ENCODE results near the gene ZDHHC16. TPM values are rescaled to one million over a fixed set of nuclear protein-coding genes. Genes with fewer than 3 reads are reported as not detected.

Gene ZDHHC16
- total RNA-seq, 2 donors from 2014 or later, result 30.8 to 42.4 TPM

- H3K4me3 ChIP-seq, result no peak overlapping the region
- peaks cover 0 to 13% of the 10 kb centered on the region in 2 donors for H3K36me3 ChIP-seq
- 87% methylated on average over 9 of the region's 9 CpGs for WGBS
- no peak for DNase-seq (ENCODE audit: low spot score)
- H3K4me1 ChIP-seq (replicated peaks), result no peaks in the 10 kb centered on the region
- H3K27ac ChIP-seq, result no peak overlapping the region
- no peak for TF ChIP-seq POLR2AphosphoS5 (IDR thresholded peaks at IDR 0.05)
- TF ChIP-seq CTCF (IDR thresholded peaks at IDR 0.05), result no peak
- TF ChIP-seq POLR2A (IDR thresholded peaks at IDR 0.05), result no peak
- H3K27me3 ChIP-seq (replicated peaks; ENCODE audit: insufficient read depth), result no peaks in the 10 kb centered on the region
- intact Hi-C loops (cut with DNase I), result no loop called here
- H3K9me3 ChIP-seq, result no peaks in the 10 kb centered on the region
Measured at GRCh38 chr10:97479939-97480338, 34.0 kb downstream of the ZDHHC16 start.

- no peak for TF ChIP-seq POLR2AphosphoS5 (IDR thresholded peaks at IDR 0.05)
- no peak for TF ChIP-seq CTCF (IDR thresholded peaks at IDR 0.05)
- TF ChIP-seq POLR2A (IDR thresholded peaks at IDR 0.05), result no peak
- H3K9me3 ChIP-seq, result no peaks in the 10 kb centered on the region
- no peak overlapping the region for H3K27ac ChIP-seq
- DNase-seq (ENCODE audit: low spot score), result no peak
- WGBS, result 86% methylated on average over 4 of the region's 4 CpGs
- H3K4me3 ChIP-seq, result no peak overlapping the region
- no peaks in the 10 kb centered on the region for H3K27me3 ChIP-seq (replicated peaks; ENCODE audit: insufficient read depth)
- intact Hi-C loops (cut with DNase I), result no loop called here
- H3K36me3 ChIP-seq, result peaks cover 0 to 13% of the 10 kb centered on the region in 2 donors
- H3K4me1 ChIP-seq (replicated peaks), result no peaks in the 10 kb centered on the region
Measured at GRCh38 chr10:97481071-97481470, 35.1 kb downstream of the ZDHHC16 start.

- Histone ChIP-seq H3K4me1 (replicated peaks) (no peaks in the 10 kb centered on the region), H3K4me3 (no peak overlapping the region), H3K9me3 (no peaks in the 10 kb centered on the region), H3K27ac (no peak overlapping the region), H3K36me3 (peaks cover 0 to 5% of the 10 kb centered on the region in 2 donors), H3K27me3 (replicated peaks; ENCODE audit: insufficient read depth) (no peaks in the 10 kb centered on the region)
- WGBS, result 91% methylated on average over 1 of the region's 1 CpG
- DNase-seq (ENCODE audit: low spot score), result no peak
- intact Hi-C loops (cut with DNase I), result no loop called here
- TF ChIP-seq CTCF (IDR thresholded peaks at IDR 0.05) (no peak), POLR2A (IDR thresholded peaks at IDR 0.05) (no peak), POLR2AphosphoS5 (IDR thresholded peaks at IDR 0.05) (no peak)
Measured at GRCh38 chr10:97482381-97482780, 36.4 kb downstream of the ZDHHC16 start.

- no peak for DNase-seq (ENCODE audit: low spot score)
- H3K27me3 ChIP-seq (replicated peaks; ENCODE audit: insufficient read depth), result no peaks in the 10 kb centered on the region
- no peak overlapping the region for H3K27ac ChIP-seq
- WGBS, result 51% methylated on average over 3 of the region's 3 CpGs
- no peaks in the 10 kb centered on the region for H3K36me3 ChIP-seq
- no peaks in the 10 kb centered on the region for H3K4me1 ChIP-seq (replicated peaks)
- no peaks in the 10 kb centered on the region for H3K9me3 ChIP-seq
- TF ChIP-seq POLR2AphosphoS5 (IDR thresholded peaks at IDR 0.05), result no peak
- no peak for TF ChIP-seq CTCF (IDR thresholded peaks at IDR 0.05)
- TF ChIP-seq POLR2A (IDR thresholded peaks at IDR 0.05), result no peak
- intact Hi-C loops (cut with DNase I), result no loop called here
- no peak overlapping the region for H3K4me3 ChIP-seq
Measured at GRCh38 chr10:97483506-97483905, 37.5 kb downstream of the ZDHHC16 start.

DNA sequence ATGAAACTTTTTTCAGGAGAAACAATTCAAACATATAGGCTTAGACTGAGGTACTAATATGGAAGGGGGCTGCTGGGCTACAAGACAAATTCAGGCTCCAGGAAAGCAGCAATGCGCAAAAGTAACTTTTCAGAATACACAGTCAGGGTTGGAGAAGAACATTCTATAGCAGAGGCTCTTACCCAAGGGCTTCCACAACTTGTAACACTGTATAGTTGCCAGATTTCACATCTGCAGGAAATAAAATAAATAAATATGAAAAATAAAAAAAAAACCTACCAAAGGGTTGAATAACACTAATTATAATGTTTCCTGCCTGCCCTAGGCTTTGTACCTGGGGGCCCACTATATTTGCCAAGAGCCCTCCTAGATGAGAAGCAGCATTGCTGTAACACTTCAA, 37.9 kb downstream of the ZDHHC16 start:
- H3K27me3 ChIP-seq (replicated peaks; ENCODE audit: insufficient read depth), result no peaks in the 10 kb centered on the region
- no peaks in the 10 kb centered on the region for H3K9me3 ChIP-seq
- no peaks in the 10 kb centered on the region for H3K36me3 ChIP-seq
- no peak overlapping the region for H3K4me3 ChIP-seq
- intact Hi-C loops (cut with DNase I), result no loop called here
- WGBS, result 96% methylated on average over 1 of the region's 1 CpG
- TF ChIP-seq POLR2A (IDR thresholded peaks at IDR 0.05) (no peak), CTCF (IDR thresholded peaks at IDR 0.05) (no peak), POLR2AphosphoS5 (IDR thresholded peaks at IDR 0.05) (no peak)
- H3K27ac ChIP-seq, result no peak overlapping the region
- no peak for DNase-seq (ENCODE audit: low spot score)
- H3K4me1 ChIP-seq (replicated peaks), result no peaks in the 10 kb centered on the region
